ENCODE measurements around the gene RC3H2.
"Not testable (repeated sequence)": the region's sequence is repeated elsewhere in the genome, so short reads cannot be mapped to it uniquely, and the experiment has no call there.

Gene RC3H2

GRCh38 chr9:122841501-122841900 is 63.7 kb downstream of the RC3H2 start:
- no peak for DNase-seq (ENCODE audit: low read depth in 2 of 2)

DNA sequence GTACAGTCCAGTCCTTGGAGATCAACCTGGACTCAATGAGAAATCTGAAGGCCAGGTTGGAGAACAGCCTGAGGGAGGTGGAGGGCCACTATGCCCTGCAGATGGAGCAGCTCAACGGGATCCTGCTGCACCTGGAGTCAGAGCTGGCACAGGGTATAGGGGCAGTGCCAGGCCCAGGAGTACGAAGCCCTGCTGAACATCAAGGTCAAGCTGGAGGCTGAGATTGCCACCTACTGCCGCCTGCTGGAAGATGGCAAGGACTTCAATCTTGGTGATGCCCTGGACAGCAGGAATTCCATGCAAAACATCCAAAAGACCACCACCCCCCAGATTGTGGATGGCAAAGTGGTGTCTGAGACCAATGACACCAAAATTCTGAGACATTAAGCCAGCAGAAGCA is 66.7 kb downstream of the RC3H2 start:
- not testable (repeated sequence) for DNase-seq (ENCODE audit: low read depth in 2 of 2)

GRCh38 chr9:122837266-122837850 is 67.8 kb downstream of the RC3H2 start:
- DNase-seq (ENCODE audit: low read depth in 2 of 2) = no peak

DNA sequence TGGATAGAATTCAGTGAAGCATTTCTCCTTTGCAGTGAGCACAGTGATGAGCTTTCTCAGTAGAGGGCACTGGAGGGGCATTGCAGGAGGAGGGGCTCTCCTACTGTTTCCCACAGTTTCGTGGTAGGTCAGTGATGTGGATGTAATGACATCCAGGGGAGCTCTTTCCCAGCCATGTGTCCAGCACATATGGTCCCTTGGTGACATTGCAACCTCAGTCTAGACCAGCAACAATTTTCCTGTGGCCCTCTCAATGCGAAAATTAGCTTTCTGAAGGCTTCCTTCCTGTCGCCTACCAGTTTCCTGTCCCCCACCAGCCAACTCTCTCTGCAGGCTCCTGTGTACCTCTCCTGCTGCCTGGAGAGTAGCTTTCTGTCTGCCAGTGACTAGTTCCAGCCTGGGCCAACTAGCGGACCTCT is 69.8 kb downstream of the RC3H2 start:
- no peak for DNase-seq (ENCODE audit: low read depth in 2 of 2)

DNA sequence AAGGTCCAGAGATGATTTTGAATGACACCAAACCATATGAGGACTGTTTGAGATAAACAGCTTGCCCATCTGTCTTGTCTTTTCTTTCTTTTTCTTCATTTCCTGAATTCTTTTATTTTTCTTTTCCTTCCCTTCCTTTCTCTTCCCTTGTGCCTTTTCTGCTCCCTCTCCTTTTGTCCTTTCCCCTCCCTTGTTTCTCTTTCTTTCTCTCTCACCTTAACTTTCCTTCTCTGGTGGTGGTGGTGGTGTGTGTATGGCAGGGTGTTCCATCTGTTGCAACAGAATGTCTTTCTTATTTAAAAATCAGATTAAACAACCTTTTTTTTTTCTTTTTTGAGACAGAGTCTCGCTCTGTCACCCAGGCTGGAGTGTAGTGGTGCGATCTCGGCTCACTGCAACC is 73.0 kb downstream of the RC3H2 start:
- DNase-seq (ENCODE audit: low read depth in 2 of 2) = no peak

DNA sequence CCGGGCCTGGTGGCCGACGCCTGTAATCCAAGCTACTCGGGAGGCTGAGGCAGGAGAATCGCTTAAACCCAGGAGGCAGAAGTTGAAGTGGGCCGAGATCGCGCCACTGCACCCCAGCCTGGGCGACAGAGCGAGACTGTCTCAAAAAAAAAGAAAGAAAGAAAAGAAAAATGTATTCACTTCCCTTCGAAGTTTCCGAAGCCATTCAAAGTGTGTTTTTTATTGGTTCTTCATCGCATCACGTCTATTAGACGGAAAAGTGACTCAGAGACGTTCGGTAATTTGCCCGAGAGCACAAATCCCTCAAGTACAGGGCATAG is 76.2 kb downstream of the RC3H2 start:
- DNase-seq (ENCODE audit: low read depth in 2 of 2) = not testable (repeated sequence)

DNA sequence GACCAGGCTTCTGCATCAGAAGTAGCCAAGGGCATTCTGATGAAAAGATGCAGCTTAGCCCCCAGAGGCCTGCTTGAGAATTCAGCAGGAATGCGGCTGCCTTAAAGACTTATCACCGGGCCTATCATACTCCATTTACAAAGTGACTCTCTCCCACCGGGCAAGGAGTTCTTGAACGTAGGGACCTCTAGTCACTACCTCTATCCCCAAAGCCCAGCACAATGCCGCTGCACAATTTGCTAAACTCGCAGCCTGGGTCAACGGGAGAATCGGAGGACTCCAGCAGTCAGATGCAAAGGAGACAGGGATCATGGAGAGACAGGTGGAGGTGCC is 77.4 kb downstream of the RC3H2 start:
- DNase-seq (ENCODE audit: low read depth in 2 of 2) = no peak

DNA sequence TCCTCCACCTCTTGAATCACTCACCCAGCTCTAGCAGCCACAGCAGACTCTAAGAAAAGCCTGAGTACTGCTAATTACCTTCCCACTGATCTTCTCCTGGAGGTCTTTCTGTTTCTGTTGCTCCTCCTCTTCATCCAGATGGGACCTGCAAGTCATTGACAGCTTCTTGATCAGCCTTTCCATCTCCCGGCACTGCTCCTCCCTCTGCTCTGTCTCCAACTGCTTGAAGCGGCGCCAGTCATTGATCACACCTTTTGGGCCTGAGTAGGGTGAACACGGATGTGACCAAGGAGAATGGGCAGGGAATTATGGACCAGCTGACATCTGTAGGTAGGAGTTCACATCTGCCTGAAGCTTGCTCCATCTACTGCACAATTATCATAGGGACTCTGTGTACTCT is 82.2 kb downstream of the RC3H2 start:
- DNase-seq (ENCODE audit: low read depth in 2 of 2) = no peak

DNA sequence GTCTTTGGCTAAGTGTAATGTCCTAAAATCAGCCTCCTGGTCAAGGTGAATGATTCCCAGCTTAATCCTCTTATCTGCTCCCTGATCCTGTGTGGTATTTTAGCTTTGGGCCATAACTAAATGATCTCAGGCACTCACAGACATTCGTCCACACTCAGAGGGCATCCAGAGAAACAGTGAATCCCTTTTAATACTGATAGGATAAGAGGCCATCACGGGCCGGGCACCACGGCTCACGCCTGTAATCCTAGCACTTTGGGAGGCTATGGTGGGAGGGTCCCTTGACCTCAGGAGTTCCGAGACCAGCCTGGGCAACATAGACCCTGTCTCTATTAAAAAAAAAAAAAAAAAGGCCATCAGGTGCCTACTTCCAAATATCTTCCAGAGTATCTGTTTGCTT is 83.1 kb downstream of the RC3H2 start:
- no peak for DNase-seq (ENCODE audit: low read depth in 2 of 2)

GRCh38 chr9:122821278-122821943 is 83.7 kb downstream of the RC3H2 start:
- no peak for DNase-seq (ENCODE audit: low read depth in 2 of 2)

- DNase-seq (ENCODE audit: low read depth in 2 of 2) = no peak
These were observed 84.7 kb downstream of the RC3H2 start for GRCh38 chr9:122820490-122820845.

- DNase-seq (ENCODE audit: low read depth in 2 of 2) = no peak
These were observed 85.2 kb downstream of the RC3H2 start for GRCh38 chr9:122819791-122820489.

DNA sequence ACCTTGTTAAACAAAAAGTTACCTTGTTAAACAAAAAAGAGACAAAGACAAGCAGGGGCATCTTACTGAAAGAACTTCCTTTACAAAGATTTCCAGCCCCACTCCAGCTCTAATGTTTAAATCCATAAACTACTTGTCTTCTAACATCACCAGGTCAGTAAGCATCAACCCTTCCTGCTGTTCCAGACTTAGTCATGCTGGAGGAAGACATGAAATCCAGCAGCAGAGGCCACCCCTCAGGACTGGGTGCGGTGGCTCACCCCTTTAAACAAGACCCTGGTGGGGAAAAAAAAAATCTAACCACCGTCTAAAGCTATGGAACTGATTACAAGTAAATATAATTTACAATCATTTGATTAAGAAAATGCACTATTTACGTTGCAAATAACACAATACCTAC is 85.8 kb downstream of the RC3H2 start:
- no peak for DNase-seq (ENCODE audit: low read depth in 2 of 2)

- DNase-seq (ENCODE audit: low read depth in 2 of 2) = peak in 1 of 2 donors; percentile 26
These were observed 88.8 kb downstream of the RC3H2 start for GRCh38 chr9:122816163-122816867.

DNA sequence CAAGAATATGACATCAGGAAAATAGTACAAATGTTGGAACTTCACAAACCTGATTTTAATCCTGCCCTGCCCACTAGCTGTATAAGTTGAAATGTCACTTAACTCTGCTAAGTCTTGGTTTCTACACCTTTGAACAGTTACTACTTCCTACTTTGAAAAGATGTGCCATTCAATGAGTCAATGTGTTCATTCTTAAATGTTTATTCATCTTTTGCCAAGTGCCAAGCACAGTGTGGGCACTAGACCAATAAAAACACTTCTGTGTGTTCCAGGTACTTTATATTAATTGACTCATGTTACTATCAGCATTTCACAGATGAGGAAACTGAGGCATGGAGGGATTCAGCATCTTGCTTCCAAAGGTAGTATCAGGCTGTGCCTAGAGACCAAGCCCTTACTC is 89.6 kb downstream of the RC3H2 start:
- DNase-seq (ENCODE audit: low read depth in 2 of 2) = no peak

DNA sequence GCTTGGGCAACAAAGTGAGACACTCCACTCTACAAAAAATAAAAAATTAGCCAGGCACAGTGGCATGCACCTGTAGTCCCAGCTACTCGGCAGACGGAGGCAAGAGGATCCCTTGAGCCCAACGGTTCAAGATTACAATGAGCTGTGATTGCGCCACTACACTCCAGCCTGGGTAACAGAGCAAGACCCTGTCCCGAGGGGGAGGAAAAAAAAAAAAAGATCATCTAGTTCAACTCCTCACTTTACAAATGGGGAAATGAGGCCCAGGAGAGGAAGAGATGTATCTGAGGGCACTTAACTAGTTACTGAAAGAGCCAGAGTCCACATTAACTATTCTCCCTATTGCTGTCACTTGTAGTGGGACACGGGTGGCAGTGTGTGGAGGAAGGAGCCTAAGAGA is 90.6 kb downstream of the RC3H2 start:
- no peak for DNase-seq (ENCODE audit: low read depth in 2 of 2)

GRCh38 chr9:122812736-122813135 is 92.4 kb downstream of the RC3H2 start:
- DNase-seq (ENCODE audit: low read depth in 2 of 2) = no peak

GRCh38 chr9:122810306-122810946 is 94.7 kb downstream of the RC3H2 start:
- DNase-seq (ENCODE audit: low read depth in 2 of 2) = peak; percentile 30 to 61

GRCh38 chr9:122809261-122809660 is 95.9 kb downstream of the RC3H2 start:
- DNase-seq (ENCODE audit: low read depth in 2 of 2) = not testable (repeated sequence)

DNA sequence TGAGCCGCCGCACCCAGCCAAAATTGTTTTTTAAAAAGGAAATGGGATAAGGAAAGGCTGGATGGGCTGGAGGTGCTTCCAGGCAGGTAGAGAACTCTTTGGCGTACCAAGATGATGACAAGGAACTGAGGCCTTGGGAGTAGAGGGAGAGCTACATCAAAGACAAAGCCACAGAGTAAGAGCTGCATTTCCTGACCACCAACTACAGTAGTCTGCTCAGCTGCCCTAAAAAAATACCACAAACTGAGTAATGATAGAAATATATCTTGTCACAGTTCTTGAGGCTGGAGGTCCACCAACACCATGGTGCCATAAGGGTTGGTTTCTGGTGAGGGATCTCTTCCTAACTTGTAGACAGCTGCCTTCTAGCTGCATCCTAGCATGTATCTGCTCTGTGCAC is 97.0 kb downstream of the RC3H2 start:
- DNase-seq (ENCODE audit: low read depth in 2 of 2) = no peak

DNA sequence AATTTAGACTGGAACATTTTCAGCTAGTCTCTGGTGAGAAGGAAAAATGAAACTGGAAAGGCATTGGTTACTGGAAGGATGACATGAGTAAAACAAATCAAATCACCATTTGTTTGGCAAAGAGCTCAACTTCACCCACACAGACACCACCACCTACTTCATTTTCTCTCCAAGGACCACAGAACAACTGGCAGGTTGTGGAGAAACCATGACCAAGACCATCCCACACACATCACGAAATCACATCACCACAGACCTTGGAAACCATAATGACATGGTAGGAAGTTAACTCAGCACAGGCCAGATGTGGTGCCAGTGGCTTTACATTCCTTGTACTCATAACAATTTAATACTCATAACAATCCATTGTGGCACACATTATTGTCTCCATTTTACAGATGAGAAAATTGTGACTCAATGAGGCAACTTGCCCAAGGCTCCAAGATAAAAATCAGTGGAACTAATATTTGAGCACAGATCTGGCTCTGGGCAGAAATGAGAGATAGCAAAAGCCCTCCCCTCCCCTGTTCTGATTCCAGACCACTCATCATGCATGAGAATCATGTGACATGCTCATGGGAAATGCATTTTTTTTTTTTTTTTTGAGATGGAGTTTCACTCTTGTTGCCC is 97.8 kb downstream of the RC3H2 start:
- peak; percentile 27 to 55 for DNase-seq (ENCODE audit: low read depth in 2 of 2)

DNA sequence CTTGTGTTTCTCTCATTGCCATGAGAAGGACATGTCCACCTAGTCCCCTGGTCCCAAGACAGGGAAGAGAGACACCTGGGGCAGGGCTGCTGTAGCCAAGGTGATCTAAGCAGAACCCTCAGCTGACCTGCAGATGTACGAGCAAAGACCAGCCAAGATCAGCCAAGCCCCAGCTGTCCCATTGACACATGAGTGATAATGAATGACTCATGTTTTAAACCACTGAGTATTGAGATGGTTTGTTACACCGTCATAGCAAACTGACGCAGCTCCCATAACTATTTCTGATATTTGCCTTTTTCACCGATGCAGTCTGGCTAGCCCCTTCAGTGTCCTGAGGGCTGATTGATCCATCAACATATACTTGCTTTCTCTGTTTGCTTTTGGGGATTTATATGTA is 98.5 kb downstream of the RC3H2 start:
- no peak for DNase-seq (ENCODE audit: low read depth in 2 of 2)

Measured in stimulated activated CD8-positive, alpha-beta memory T cell treated with anti-CD3 and anti-CD28 coated beads, Interleukin-2, amount 100 ng/mL, for 48 hours (primary cell).